ENCODE data around the gene UGT1A5.

Gene UGT1A5

DNA sequence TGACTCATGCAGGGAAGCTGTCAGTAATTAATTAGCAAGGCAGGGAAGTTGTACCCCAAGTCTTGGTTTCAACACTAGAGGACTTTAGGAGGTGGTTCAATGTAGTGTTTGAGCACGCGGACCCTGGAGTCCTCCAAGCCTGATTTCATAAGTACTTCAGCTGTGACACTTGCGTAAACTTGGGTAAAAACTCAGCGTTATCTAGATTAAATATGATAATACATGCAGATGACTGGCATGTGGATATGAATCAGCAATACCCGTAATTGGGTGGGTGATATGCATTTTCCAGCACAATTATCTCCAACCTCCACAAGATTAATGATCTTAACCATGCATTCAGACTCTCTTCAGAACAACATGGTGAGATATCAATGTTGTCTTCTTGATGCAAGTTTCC lies 25.8 kb upstream of the UGT1A5 start:
- H3K9ac ChIP-seq: no peak overlapping the region
- H3K4me1 ChIP-seq: no peaks in the 10 kb centered on the region
- no peak overlapping the region for H2AFZ ChIP-seq
- H3K79me2 ChIP-seq: no peaks in the 10 kb centered on the region
- no peaks in the 10 kb centered on the region for H3K9me3 ChIP-seq (ENCODE audit: control insufficient read depth, low read length)
- H3K27me3 ChIP-seq (ENCODE audit: control insufficient read depth, insufficient read depth, low read length): no peaks in the 10 kb centered on the region
- no peaks in the 10 kb centered on the region for H3K36me3 ChIP-seq (ENCODE audit: control insufficient read depth, insufficient read depth, low read length)
- no peak overlapping the region for H3K4me2 ChIP-seq (ENCODE audit: low read length)
- TF ChIP-seq, protein P1, sequence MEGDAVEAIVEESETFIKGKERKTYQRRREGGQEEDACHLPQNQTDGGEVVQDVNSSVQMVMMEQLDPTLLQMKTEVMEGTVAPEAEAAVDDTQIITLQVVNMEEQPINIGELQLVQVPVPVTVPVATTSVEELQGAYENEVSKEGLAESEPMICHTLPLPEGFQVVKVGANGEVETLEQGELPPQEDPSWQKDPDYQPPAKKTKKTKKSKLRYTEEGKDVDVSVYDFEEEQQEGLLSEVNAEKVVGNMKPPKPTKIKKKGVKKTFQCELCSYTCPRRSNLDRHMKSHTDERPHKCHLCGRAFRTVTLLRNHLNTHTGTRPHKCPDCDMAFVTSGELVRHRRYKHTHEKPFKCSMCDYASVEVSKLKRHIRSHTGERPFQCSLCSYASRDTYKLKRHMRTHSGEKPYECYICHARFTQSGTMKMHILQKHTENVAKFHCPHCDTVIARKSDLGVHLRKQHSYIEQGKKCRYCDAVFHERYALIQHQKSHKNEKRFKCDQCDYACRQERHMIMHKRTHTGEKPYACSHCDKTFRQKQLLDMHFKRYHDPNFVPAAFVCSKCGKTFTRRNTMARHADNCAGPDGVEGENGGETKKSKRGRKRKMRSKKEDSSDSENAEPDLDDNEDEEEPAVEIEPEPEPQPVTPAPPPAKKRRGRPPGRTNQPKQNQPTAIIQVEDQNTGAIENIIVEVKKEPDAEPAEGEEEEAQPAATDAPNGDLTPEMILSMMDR (IDR thresholded peaks at IDR 0.05): no peak
- no peak overlapping the region for H3K4me3 ChIP-seq (ENCODE audit: low read depth, low read length)
- H3K27ac ChIP-seq: no peak overlapping the region

DNA sequence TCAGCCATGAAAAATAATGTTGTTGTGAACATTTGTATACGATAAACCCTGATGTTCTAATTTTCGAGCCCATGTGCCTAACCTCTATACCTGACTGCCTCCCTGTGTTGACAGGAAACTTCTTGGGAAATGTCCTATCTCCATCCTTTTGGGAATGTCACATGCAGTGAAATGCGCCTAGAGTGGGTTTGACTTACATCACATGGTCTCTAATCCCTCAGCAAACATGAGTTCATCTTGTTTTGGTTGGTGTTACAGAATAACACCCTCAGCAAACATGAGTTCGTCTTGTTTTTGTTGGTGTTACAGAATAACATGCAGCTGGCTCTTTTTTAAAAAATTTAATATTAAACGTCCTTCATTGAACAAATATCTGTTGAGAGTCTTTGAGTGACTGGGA lies 24.4 kb upstream of the UGT1A5 start:
- H3K36me3 ChIP-seq (ENCODE audit: control insufficient read depth, insufficient read depth, low read length): no peaks in the 10 kb centered on the region
- TF ChIP-seq, protein P1 (IDR thresholded peaks at IDR 0.05): no peak
- H3K9me3 ChIP-seq (ENCODE audit: control insufficient read depth, low read length): no peaks in the 10 kb centered on the region
- no peak overlapping the region for H2AFZ ChIP-seq
- H3K27me3 ChIP-seq (ENCODE audit: control insufficient read depth, insufficient read depth, low read length): no peaks in the 10 kb centered on the region
- no peak overlapping the region for H3K9ac ChIP-seq
- no peaks in the 10 kb centered on the region for H3K79me2 ChIP-seq
- no peak overlapping the region for H3K27ac ChIP-seq
- H3K4me1 ChIP-seq: no peaks in the 10 kb centered on the region
- no peak overlapping the region for H3K4me2 ChIP-seq (ENCODE audit: low read length)
- no peak overlapping the region for H3K4me3 ChIP-seq (ENCODE audit: low read depth, low read length)

DNA sequence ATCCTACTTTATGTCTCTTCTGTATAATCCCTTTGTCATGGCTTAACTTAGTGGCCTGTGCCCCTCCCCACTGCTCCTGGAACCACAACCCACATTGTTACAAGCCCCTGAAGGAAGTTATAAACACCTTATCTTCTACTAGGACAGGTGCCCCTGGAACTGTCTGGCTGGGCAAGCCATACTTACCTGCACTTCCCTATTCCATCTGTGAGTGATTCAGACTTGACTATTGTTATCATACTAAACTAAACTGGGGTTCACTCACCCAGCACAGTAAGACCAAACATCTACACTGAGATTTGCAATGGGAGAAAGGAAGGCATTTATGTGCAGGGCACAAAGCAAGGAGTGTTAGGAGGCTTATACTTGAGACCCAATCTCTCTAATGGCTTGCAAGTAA lies 23.7 kb upstream of the UGT1A5 start:
- no peaks in the 10 kb centered on the region for H3K9me3 ChIP-seq (ENCODE audit: control insufficient read depth, low read length)
- no peaks in the 10 kb centered on the region for H3K27me3 ChIP-seq (ENCODE audit: control insufficient read depth, insufficient read depth, low read length)
- no peak overlapping the region for H3K9ac ChIP-seq
- TF ChIP-seq, protein P1 (IDR thresholded peaks at IDR 0.05): no peak
- H3K36me3 ChIP-seq (ENCODE audit: control insufficient read depth, insufficient read depth, low read length): no peaks in the 10 kb centered on the region
- no peak overlapping the region for H3K4me3 ChIP-seq (ENCODE audit: low read depth, low read length)
- no peak overlapping the region for H2AFZ ChIP-seq
- H3K79me2 ChIP-seq: no peaks in the 10 kb centered on the region
- no peaks in the 10 kb centered on the region for H3K4me1 ChIP-seq
- H3K4me2 ChIP-seq (ENCODE audit: low read length): no peak overlapping the region
- no peak overlapping the region for H3K27ac ChIP-seq

DNA sequence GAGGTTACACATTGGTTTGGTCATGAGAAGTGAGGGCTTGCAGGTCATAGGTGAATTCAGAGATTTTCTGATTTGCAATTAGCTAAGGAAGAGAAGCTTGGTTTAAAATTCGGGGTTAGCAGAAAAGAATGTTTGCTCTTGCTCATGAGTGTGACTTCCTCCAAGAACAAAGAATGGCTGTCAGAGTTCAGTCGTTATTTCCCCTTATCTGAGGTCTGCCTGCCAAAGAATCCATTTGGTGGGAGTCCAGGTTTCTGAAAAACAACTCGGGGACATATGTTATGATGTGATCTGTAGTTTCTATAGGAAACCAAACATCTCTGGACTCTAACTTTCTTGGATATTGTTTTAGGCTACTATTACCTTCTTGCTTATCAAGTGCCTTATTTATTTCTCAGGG lies 23.2 kb upstream of the UGT1A5 start:
- Histone ChIP-seq H3K27me3 (ENCODE audit: control insufficient read depth, insufficient read depth, low read length) (no peaks in the 10 kb centered on the region), H3K9me3 (ENCODE audit: control insufficient read depth, low read length) (no peaks in the 10 kb centered on the region), H3K27ac (no peak overlapping the region), H3K4me3 (ENCODE audit: low read depth, low read length) (no peak overlapping the region), H2AFZ (no peak overlapping the region), H3K4me1 (no peaks in the 10 kb centered on the region), H3K36me3 (ENCODE audit: control insufficient read depth, insufficient read depth, low read length) (no peaks in the 10 kb centered on the region), H3K79me2 (no peaks in the 10 kb centered on the region), H3K4me2 (ENCODE audit: low read length) (no peak overlapping the region), H3K9ac (no peak overlapping the region)
- TF ChIP-seq, protein P1 (IDR thresholded peaks at IDR 0.05): no peak

DNA sequence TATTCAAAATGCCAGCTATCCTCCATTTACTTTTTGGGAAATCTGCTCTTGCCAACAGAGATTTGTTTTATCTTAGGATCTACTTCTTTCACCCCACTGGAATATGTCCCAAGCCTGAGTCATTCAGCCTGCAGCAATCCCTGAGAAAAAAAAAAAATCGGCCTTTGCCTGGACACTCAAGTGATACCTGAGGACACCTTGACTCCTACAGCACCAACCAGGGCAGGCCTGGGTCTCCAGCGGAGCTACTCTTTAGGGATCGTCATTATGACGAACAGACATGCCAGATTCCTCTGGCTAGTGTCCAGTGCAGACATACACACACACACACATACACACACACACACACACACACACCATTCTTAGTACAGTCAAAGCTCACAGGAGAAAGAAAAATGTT lies 22.3 kb upstream of the UGT1A5 start:
- no peaks in the 10 kb centered on the region for H3K36me3 ChIP-seq (ENCODE audit: control insufficient read depth, insufficient read depth, low read length)
- no peak overlapping the region for H3K9ac ChIP-seq
- no peaks in the 10 kb centered on the region for H3K79me2 ChIP-seq

More for the DNA sequence above, 22.3 kb upstream of the UGT1A5 start:
- Histone ChIP-seq H3K27ac (no peak overlapping the region), H3K4me1 (no peaks in the 10 kb centered on the region), H3K27me3 (ENCODE audit: control insufficient read depth, insufficient read depth, low read length) (no peaks in the 10 kb centered on the region), H2AFZ (no peak overlapping the region), H3K4me2 (ENCODE audit: low read length) (no peak overlapping the region), H3K4me3 (ENCODE audit: low read depth, low read length) (no peak overlapping the region), H3K9me3 (ENCODE audit: control insufficient read depth, low read length) (no peaks in the 10 kb centered on the region)
- TF ChIP-seq, protein P1 (IDR thresholded peaks at IDR 0.05): no peak

All from parathyroid adenoma (tissue), 2 donors.